Esophagus squamous epithelium (tissue), 5 donors: ENCODE data around the gene HGD. TPM values are rescaled to one million over a fixed set of nuclear protein-coding genes. Genes with fewer than 3 reads are reported as not detected.

Source experiments
- DNase-seq: peaks from one replicate; lab custom pipeline; 2025; lab: John Stamatoyannopoulos, UW
- H3K27ac ChIP-seq, 4 donors: fragments of 200-600 bp; sonication (generic); one replicate each; pipeline ENCODE4 v1.5.1; 2016 to 2019; ENCODE audit warnings: mild to moderate bottlenecking in 1 of 4
- H3K27me3 ChIP-seq, 4 donors: fragments of 200-600 bp; sonication (generic); 1 replicate in 3 of 4; 2 replicates in 1 of 4; pipeline versions ENCODE4 v1.5.1 to v1.6.0; 2017 to 2021; ENCODE audit warnings: antibody characterized with exemption in 1 of 4
- H3K36me3 ChIP-seq, 3 donors: fragments of 200-600 bp; sonication (generic); one replicate each; pipeline ENCODE4 v1.5.1; 2016 to 2019
- H3K4me1 ChIP-seq, 3 donors: fragments of 200-600 bp; sonication (generic); one replicate each; pipeline ENCODE4 v1.5.1; 2017 to 2019
- H3K4me3 ChIP-seq, 4 donors: fragments of 200-600 bp; sonication (generic); 1 replicate in 3 of 4; 2 replicates in 1 of 4; pipeline ENCODE4 v1.5.1; 2016 to 2019; ENCODE audit warnings: mild to moderate bottlenecking in 2 of 4, moderate library complexity in 1 of 4
- H3K9me3 ChIP-seq, 3 donors: fragments of 200-600 bp; sonication (generic); one replicate each; pipeline ENCODE4 v1.5.1; 2016 to 2019
- CTCF ChIP-seq, 6 experiments: fragments of 450-650 bp in 4 of 6; fragments of 200-600 bp in 2 of 6; sonication (generic) in 2 of 6; IDR thresholded peaks; one replicate each; pipeline ENCODE4 v1.5.1; 2016 to 2019; ENCODE audit warnings: antibody characterized with exemption in 6 of 6, mild to moderate bottlenecking in 4 of 6, moderate library complexity in 4 of 6
- POLR2A ChIP-seq, 4 donors: fragments of 450-650 bp; IDR thresholded peaks; one replicate each; pipeline ENCODE4 v1.6.1; 2017; ENCODE audit warnings: antibody characterized with exemption in 4 of 4, mild to moderate bottlenecking in 4 of 4, moderate library complexity in 3 of 4
- WGBS, 2 donors: methylation state at CpG; one replicate each; pipeline ENCODE4 v1.1.5; 2018; 5-methylcytosine and 5-hydroxymethylcytosine counted together
- intact Hi-C: fragments of 100-400 bp; cut with DNase I; formaldehyde crosslinking; loops from one replicate; pipeline ENCODE4 v1.15.0; 2022
- total RNA-seq, 4 donors: library from RNA; depleted of rRNA; stranded (reverse); fragments of >200 nt; gene quantifications; one replicate each; pipeline ENCODE4 v1.1.0, GENCODE V29; 2016
- donor health status: DM: yes; HTN: yes; CAD: no.

The HGD gene
- total RNA-seq, 4 donors from 2014 or later: 0.12 TPM; not detected in 3

- WGBS, 2 donors: 75 to 80% methylated on average over 5 of the region's 5 CpGs
- Histone ChIP-seq H3K27ac (no peak overlapping the region), H3K36me3 (no peaks in the 10 kb centered on the region), H3K4me1 (no peaks in the 10 kb centered on the region), H3K9me3 (no peaks in the 10 kb centered on the region), H3K27me3 (peaks cover 0 to 4% (median 0%) of the 10 kb centered on the region in 4 donors), H3K4me3 (no peak overlapping the region)
- intact Hi-C loops: no loop called here
- no peak for DNase-seq
- no peak for TF ChIP-seq POLR2A (IDR thresholded peaks at IDR 0.05)
- TF ChIP-seq CTCF (IDR thresholded peaks at IDR 0.05): no peak
These were observed 35.1 kb downstream of the HGD start for GRCh38 chr3:120646771-120647432.

GRCh38 chr3:120645083-120645845 lies 36.8 kb downstream of the HGD start:
- WGBS, 2 donors: 37 to 48% methylated on average over 5 of the region's 5 CpGs
- H3K4me3 ChIP-seq: no peak overlapping the region
- no peak for DNase-seq
- H3K4me1 ChIP-seq: no peaks in the 10 kb centered on the region
- H3K36me3 ChIP-seq: no peaks in the 10 kb centered on the region
- H3K27ac ChIP-seq: no peak overlapping the region
- H3K27me3 ChIP-seq: peaks cover 0 to 10% (median 0%) of the 10 kb centered on the region in 4 donors
- intact Hi-C loops: no loop called here
- H3K9me3 ChIP-seq: no peaks in the 10 kb centered on the region
- no peak for TF ChIP-seq CTCF (IDR thresholded peaks at IDR 0.05)
- TF ChIP-seq POLR2A (IDR thresholded peaks at IDR 0.05): no peak

GRCh38 chr3:120642368-120642948 lies 39.6 kb downstream of the HGD start:
- peaks cover 0 to 12% (median 0%) of the 10 kb centered on the region in 4 donors for H3K27me3 ChIP-seq
- no peak overlapping the region for H3K4me3 ChIP-seq
- no peaks in the 10 kb centered on the region for H3K9me3 ChIP-seq
- no peaks in the 10 kb centered on the region for H3K36me3 ChIP-seq
- no peak for TF ChIP-seq CTCF (IDR thresholded peaks at IDR 0.05)
- TF ChIP-seq POLR2A (IDR thresholded peaks at IDR 0.05): no peak
- no peaks in the 10 kb centered on the region for H3K4me1 ChIP-seq
- no peak for DNase-seq
- no peak overlapping the region for H3K27ac ChIP-seq
- intact Hi-C loops: no loop called here
- WGBS, 2 donors: 56 to 57% methylated on average over 4 of the region's 4 CpGs

- no peak for DNase-seq
- no peak overlapping the region for H3K27ac ChIP-seq
- H3K27me3 ChIP-seq: peaks cover 0 to 10% (median 0%) of the 10 kb centered on the region in 4 donors
- H3K36me3 ChIP-seq: no peaks in the 10 kb centered on the region
- 86 to 97% methylated on average over 2 of the region's 2 CpGs for WGBS, 2 donors
- no peaks in the 10 kb centered on the region for H3K4me1 ChIP-seq
- intact Hi-C loops: no loop called here
- H3K4me3 ChIP-seq: no peak overlapping the region
- TF ChIP-seq CTCF (IDR thresholded peaks at IDR 0.05) (no peak), POLR2A (IDR thresholded peaks at IDR 0.05) (no peak)
- H3K9me3 ChIP-seq: no peaks in the 10 kb centered on the region
These were observed 40.3 kb downstream of the HGD start for GRCh38 chr3:120641696-120642246.
